COLO668 (cell line): ENCODE measurements around the gene SULT2B1.
A peak's percentile ranks its signal among the peaks of the same experiment; 100 is the strongest.
"Not testable (repeated sequence)": the region's sequence is repeated elsewhere in the genome, so short reads cannot be mapped to it uniquely, and the experiment has no call there.

Experiments used
- DNase-seq: peaks from one replicate; lab custom pipeline; 2025; ENCODE audit not compliant: unreplicated experiment; lab: John Stamatoyannopoulos, UW

SULT2B1 gene

DNA sequence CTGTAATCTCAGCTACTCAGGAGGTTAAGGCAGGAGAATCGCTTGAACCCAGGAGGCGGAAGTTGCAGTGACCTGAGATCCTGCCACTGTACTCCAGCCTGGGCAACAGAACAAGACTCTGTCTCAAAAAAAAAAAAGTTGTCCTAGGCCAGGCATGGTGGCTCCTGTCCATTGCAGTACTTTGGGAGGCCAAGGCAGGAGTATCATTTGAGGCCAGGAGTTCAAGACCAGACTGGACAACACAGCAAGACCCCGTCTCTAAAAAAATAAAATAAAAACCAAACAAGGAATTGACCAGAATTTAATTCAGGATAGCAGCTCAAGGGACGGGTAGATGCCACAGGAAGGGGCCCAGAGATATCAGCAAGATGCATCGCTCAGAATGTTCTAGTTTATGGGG, 4.9 kb downstream of the SULT2B1 start:
- DNase-seq, result no peak

DNA sequence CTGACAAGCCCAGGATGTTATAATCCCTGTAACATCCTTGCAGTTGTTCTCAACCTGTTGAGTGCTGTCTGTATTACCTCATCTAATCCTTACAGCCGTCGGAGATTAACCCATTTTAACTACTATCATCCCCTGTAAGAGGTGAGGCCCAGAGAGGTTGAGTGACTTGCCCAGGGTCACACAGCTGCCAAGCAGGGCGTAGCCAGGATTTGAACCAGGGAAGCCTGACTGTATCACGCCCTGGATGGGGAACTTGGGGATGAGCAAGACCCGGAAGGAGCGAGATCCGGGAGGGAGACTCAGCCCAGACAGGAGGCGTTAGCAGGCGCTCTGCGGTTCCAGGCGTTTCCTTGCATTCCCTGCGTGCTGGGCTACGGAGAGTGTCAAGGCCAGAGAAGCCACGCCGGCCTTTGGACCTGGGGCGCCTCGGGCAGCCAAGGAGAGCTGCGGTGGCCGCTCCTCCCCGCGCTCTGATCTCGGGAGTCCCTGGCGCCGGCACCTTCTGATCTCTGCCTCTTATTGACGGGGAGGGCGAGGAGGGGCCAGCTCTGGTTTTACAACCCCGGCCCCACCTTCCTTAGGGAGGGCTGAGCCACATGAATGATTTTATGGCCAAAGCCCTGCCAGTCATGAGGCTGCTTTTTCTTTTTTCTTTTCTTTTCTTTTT, 6.2 kb downstream of the SULT2B1 start:
- peak; percentile 20 for DNase-seq

DNA sequence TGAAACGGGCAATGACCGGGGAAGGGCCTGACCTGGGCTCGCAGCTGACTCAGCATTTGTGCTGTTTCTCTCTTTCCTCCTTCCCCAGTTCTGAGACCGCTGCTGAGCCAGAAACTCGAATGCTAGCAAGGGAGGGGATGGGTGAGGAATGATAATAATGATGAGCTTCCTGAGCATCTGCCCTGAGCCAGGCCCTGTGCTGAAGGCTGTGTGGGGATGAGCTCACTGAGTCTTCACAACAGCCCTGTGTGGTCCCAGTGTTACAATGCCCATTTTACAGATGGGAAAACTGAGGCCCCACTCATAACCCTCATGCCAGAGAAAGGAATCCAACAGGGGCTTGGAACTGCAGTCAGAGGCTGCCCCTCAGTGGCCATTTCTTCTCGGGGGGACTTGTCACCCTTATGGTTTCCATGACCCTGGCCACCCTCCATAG, 8.1 kb downstream of the SULT2B1 start:
- DNase-seq, result peak; percentile 9

DNA sequence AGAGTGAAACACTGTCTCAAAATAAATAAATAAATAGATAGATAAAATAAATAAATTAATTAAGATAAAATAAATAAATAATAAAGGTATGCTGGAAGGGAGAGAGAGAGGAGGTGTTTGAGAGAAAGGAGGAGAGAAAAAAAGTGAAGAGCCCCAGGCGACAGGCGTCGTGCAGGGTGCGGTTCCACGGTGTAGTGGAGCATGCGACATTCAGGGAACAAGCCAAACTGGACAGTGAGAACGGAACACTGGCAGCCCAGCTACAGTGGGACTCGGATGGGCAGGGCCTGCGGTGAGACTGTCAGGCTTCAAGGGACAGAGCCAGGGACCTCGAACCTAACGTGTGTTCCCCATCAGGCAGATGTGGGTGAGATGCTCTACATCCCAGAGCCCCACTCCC, 9.4 kb downstream of the SULT2B1 start:
- DNase-seq, result no peak

DNA sequence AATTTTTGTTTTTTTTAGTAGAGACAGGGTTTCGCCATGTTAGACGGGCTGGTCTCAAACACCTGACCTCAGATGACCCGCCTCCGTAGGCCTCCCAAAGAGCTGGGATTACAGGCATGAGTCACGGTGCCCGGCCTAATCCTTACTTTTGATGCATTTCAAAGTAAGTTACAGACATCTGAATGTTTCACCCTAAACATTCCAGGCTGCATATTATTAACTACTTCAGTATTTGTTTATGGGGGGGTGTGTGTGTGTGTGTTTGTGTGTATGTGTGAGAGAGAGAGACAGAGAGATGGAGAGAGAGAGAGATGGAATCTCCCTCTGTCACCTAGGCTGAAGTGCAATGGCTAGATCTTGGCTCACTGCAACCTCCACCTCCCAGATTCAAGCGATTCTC, 13.1 kb downstream of the SULT2B1 start:
- no peak for DNase-seq

DNA sequence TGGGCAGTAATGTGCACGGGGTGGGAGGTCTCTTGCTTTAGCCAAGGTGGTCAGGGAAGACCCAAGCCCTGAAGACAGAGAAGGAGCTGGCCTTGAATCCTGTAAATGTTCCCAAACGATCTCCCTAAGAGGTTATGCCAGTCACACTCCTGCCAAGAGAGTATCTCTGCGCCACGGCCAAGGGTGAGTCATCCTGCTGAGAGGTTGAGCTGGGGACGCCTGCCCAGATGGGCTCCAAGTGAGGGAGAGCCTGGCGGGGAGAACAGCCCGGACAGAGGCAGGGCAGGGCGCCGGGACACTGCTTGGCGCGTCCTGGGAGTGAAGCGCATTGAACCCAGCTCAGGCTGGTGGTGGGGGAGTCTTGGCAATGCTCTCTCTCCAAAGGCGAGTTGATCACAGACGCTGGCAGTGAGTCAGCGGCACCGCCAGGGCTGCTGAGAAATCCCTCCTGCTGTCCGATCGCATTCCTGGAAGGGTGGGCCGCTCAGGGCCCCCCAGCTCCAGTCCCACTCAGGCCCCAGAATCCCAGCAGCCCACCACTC, 16.4 kb downstream of the SULT2B1 start:
- peak; percentile 54 for DNase-seq

DNA sequence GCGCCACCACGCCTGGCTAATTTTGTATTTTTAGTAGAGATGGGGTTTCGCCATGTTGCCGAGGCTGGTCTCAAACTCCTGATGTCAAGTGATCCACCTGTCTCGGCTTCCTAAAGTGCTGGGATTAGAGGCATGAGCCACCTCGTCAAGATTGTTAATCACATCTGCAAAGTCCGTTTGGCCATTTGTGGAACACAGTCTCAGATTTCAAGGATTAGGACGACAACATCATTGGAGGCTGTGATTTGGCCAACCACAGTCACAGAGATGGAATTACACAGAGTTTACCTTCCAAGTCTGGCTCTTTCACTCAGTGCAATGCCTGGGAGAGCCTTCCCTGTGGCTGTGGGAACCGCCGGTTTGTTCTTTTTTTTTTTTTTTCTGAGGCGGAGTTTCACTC, 17.8 kb downstream of the SULT2B1 start:
- DNase-seq, result no peak

DNA sequence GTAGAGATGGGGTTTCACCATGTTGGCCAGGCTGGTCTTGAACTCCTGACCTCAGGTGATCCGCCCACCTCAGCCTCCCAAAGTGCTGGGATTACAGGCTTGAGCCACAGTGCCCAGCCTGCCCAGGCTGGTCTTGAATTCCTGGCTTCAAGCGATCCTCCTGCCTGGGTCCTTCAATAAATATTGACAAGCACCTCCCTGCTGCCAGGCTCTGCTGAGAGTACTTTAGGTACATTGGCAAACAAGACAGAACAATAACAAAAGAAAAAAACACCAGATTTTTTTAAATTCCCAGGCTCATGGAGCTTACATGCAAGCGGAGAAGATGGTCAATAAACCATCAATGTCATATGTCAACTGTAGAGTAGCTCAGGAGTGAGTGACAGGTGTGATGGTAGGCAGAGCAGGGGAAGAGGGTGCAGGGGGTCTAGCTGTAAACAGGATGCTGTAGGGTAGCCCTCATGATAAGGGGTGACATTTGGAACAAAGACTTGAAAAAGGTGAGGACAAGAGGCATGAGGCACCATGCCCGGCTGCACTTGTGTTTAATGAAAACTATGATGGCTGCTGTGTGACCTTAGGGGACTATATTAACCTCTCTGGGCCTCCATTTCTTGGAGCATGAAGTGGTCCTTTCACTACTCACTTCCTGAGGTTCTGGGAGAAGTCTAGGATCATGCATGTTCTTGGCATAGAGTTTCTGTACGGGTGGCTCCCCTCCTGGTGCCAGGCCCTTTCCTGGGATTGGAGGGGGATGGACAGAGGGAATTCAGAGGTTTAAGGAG, 19.6 kb downstream of the SULT2B1 start:
- peak; percentile 38 for DNase-seq

DNA sequence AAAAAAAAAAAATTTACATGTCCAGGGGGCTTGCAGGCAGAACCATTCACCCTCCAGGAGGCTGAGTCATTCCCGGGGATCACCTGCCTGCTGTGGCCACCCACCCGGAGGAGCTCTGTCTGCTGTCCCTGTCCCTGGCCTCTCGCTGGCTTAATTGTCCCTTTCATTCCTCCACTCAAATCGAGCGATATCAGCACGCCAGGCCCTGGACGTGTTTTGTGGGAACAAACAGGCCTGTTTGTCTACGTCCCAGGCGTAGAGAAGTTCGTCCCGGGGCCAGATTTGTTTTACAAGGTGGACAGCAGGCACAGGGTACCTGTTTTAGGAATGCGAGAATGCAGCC, 21.2 kb downstream of the SULT2B1 start:
- peak; percentile 5 for DNase-seq

DNA sequence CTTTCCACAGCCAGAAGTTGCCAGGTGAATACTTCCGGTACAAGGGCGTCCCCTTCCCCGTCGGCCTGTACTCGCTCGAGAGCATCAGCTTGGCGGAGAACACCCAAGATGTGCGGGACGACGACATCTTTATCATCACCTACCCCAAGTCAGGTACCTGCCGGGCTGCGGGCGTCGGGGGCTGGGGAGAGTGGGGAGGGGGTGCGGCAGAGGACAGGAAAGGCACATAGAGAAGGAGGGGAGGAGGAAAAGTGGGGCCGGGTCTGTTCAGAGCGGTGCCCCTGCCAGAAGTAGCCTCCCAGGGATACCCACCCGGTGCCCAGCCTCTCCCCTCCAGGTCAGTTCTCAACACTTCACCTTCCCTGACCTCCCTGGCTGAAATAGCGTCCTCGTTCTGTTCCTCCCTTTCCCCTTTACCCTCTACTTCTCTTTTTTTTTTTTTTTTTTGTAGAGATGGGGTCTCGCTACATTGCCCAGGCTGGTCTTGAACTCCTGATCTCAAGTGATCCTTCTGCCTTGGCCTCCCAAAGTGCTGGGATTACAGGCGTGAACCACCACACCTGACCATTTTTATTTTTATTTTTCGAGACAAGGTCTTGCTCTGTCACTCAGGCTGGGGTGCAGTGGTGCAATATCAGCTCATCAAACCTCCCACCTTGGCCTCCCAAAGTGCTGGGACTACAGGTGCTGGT, 24.1 kb downstream of the SULT2B1 start:
- DNase-seq, result no peak

DNA sequence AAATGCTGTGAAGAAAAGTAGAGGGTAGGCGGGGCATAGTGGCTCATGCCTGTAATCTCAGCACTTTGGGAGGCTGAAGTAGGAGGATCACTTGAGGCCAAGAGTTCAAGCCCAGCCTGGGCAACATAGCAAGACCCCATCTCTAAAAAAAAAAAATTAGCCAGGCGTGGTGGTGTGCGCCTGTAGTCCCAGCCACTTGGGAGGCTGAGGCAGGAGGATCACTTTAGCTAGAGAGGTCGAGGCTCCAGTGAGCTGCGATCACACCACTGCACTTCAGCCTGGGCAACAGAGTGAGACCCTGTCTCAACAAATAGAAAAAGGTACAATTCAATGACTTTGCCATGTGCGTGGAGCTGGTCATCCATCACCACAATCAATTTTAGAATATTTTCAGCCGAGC, 25.9 kb downstream of the SULT2B1 start:
- not testable (repeated sequence) for DNase-seq

DNA sequence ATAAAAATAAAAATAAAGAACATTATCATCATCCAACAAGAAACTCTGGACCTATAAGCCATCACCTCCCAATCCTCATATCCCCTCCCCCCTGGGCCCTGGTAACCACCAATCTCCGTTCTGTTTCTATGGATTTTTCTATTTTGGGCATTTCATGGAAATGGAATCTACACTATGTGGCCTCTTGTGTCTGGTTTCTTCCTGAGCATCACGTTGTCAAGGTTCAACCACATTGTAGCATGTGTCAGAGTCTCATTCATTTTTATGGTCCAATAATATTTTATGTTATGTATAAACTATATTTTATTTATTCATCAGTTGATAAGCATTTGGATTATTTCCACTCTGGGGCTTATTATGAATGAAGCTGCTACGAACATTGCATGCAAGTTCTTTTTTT, 26.9 kb downstream of the SULT2B1 start:
- DNase-seq, result no peak

DNA sequence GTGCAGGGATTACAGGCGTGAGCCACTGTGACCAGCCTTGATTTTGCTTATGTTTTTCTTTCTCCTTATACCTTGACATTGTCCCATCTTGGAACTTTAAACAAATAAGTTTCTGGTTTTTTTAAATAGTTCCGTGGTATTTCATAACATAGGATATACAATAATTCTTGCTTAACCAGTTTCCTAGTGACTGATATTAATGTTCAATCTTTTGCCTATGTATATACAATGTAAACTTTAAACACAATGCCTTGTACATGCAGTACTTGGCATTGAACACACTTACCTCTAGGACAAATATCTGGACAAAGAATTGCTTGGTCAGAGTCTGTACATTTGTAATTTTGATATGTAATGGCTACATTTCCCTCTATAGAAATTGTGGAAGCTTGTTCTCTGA, 30.2 kb downstream of the SULT2B1 start:
- no peak for DNase-seq

DNA sequence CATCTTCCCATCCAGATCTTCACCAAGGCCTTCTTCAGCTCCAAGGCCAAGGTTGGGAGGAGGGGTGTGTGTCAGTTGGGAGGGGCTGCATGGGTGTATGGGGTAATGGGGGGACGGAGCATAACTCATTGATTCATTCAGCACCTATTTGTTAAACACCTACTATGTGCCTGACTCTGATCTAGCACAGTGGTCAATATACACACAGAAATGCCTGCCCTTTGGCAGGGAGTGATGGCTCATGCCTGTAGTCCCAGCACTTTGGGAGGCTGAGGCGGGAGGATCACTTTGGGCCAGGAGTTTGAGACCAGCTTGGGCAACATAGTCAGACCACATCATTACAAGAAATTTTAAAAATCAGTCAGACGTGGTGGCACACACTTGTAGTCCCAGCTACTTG, 35.4 kb downstream of the SULT2B1 start:
- no peak for DNase-seq

DNA sequence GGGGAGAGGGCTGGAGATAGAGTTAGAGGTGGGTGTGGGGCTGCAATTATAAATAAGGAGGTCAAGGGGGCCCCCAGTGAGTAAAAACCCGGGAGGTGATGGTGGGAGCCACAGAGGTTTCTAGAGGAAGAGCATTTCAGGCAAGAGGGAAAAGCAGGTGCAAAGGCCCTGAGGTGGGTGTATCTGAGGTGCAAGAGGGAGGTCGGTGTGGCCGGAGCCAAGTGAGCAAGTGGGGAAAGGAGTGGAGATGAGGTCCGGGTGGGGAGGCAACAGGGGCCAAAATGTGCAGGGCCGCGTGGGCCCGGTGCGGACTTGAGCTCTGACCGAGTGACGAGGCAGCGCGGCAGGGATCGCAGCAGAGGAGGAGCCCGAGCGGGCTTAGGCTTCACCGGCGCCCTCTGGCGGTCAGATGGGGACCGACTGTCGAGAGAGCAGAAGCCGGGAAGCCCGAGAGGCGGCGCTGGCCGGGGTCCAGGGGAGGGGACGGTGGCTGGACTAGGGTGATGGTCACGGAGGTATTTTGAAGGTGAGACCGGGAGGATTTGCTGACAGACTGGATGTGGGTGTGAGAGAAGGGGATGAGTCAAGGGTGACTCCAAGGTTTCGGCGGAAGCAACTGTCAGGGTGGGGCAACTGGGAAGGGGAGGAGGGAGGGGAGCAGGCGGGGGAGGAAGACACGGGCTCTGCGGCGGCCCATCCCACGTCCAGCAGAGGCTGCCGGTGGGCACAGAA, 36.9 kb downstream of the SULT2B1 start:
- peak; percentile 92 for DNase-seq

DNA sequence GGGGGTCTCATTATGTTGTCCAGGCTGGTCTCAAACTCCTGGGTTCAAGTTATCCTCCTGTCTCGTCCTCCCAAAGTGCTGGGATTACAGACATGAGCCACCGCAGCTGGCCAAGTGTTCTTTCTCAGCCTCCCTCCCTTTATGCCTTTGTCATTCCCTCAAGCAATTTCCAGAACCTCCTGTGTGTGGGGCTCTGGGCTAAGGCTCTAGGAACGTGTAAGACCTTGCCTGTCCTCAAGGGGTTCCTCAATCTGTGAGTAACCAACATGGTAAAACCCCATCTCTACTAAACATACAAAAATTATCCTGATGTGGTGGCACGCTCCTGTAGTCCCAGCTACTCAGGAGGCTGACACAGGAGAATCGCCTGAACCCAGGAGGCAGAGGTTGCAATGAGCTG, 39.0 kb downstream of the SULT2B1 start:
- no peak for DNase-seq

DNA sequence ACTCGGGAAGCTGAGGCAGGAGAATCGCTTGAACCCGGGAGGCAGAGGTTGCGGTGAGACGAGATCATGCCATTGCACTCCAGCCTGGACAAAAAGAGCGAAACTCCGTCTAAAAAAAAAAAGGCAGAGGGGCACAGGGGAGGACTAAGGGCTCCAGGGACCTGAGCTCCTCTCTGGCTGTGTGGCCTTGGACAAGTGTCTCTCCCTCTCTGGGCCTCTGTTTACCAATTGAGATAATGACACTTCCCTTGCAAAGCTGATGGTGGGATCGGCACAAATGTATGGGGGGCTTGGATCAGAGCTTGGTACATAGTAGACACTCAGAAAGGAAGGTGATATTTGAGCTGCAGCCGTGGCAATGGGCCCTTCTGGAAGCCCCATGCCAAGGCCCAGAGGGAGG, 43.2 kb downstream of the SULT2B1 start:
- DNase-seq, result no peak

DNA sequence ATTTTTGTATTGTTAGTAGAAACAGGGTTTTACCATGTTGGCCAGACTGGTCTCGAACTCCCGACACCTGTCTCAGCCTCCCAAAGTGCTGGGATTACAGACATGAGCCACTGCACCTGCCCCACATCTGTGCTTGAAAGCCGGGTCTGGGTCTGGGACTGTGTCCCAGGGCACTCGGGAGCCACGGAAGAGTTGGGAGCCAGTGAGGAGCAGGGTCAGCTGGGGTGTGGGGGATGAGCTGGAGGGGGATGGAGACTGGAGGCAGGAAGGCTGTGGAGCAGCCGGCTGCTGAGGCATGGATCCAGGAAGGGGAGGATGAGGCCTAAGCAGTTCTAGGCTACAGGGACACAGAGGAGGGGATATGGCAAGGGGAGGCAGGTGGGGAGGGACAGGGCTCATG, 43.9 kb downstream of the SULT2B1 start:
- no peak for DNase-seq

DNA sequence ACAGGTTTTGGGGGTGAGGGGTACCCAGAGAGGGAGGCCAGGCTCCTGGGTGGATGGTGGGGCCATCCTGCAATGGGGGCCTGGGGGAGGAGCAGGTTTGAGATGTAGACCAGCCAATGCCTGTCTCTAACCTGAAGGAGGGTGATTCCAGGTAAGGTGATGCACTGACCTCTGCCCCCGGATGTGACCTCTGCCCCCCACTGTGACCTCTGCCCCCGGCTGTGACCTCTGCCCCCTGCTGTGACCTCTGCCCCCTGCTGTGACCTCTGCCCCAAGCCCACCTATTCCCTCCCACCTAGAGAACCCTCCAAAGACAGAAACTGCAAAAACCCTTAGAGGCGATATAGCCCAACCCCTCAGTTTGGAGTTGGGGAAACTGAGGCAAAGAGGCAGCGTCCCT, 44.3 kb downstream of the SULT2B1 start:
- DNase-seq, result no peak

DNA sequence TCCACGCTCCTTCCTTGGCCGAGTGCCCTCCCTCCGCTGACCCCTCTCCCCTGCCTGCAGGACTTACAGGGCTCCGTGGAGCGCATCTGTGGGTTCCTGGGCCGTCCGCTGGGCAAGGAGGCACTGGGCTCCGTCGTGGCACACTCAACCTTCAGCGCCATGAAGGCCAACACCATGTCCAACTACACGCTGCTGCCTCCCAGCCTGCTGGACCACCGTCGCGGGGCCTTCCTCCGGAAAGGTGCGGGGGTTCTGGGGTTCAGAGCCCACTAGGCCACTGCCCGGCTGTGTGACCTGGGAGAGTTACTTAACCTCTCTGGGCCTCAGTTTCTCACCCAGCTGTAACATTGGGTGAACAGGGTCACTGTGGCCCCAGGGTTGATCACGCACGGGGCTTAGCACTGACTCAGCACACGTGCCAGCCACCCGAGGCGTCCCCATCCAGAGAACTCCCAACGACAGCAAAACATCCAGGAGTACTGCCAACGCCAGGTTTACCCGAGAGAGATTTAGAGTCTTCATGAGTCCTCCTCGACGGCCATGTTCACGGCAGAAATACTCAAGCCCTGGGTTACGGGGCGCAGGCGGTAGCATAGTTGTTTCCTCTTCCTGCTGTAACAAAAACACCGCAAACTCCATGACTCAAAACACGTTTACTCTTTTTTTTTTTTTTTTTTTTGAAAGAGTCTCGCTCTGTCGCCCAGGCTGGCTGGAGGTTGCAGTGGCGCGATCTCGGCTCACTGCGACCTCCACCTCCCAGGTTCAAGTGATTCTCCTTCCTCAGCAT, 44.9 kb downstream of the SULT2B1 start:
- no peak for DNase-seq
